ENCODE results near the gene VWF.

The VWF gene

DNA sequence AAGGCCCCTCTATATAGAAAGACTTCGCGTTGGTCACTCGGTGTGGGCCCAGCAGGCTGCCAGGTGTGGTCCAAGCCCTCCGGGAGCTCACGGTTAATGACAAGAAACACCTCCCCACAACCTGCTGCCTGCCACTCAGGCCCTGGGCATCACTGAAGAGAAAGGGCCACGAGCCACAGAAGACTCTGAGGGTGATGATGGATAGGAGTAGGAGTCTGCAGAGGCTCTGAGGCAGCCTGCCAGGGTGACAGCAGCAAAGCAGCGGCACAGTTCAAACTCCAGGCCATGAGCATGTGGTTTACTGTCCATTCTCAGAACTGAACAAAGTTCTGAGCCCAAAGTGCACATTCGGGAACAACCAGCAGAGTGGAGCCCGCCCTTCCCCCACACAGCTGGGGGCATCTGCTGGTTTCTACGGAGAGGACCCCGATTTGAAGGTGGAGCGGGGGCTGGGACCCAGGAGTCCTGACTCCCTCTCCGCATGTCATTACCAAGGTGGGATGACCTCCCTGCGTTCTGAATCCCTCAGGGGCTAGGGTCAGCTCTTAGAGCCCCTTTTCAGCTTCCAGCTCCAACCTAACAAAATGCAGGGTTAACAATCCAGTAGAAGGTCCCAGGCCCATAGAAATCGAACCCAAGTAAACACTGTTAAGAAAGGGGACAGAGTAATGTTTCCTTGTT, 65.8 kb downstream of the VWF start:
- no peak for DNase-seq (ENCODE audit: low spot score)

GRCh38 chr12:6057700-6058099, 66.8 kb downstream of the VWF start:
- no peak for DNase-seq (ENCODE audit: low spot score)

GRCh38 chr12:6056406-6057240, 67.8 kb downstream of the VWF start:
- no peak for DNase-seq (ENCODE audit: low spot score)

GRCh38 chr12:6053541-6053940, 70.9 kb downstream of the VWF start:
- peak; percentile 45 for DNase-seq (ENCODE audit: low spot score)

DNA sequence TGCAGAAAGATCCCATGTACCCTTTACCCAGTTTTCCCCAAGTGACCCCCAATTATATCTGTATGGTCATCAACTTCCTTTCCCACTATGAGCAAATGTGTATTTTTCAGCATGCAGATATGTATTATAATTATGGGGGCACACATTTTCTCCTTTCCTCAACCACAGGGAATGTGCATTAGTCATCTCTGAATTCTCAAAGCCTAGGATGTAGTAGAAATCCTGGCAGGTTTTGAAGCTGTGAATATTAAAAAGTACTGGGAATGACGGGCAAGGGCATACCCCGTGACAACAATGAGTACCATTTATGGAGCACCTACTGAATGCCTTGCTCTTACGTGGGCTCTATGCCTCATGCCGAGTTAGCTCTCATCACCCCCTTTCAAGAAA, 71.5 kb downstream of the VWF start:
- peak; percentile 61 for DNase-seq (ENCODE audit: low spot score)

- DNase-seq (ENCODE audit: low spot score), result no peak
Observed at GRCh38 chr12:6052206-6052939, 72.1 kb downstream of the VWF start.

DNA sequence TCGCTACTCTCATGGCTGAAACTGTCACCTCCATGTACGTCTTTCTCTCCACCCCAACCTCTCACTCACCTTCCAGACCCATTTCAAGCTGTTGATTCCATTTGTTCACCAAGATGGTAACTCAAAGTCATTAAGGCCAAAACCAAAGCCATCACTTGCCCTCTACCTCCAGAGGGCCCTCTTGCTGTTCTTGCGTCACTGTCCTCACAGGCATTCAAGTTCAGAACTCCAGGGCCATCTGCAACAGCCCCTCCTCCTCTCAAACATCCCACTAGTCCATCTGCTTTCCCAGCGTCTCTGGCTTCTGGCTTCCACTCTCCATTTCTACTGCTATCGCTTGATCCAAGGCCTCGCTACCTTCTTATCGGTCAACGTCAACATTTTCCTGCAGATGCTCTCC, 74.5 kb downstream of the VWF start:
- DNase-seq (ENCODE audit: low spot score), result no peak

- peak; percentile 21 for DNase-seq (ENCODE audit: low spot score)
Observed at GRCh38 chr12:6049587-6049986, 74.9 kb downstream of the VWF start.

DNA sequence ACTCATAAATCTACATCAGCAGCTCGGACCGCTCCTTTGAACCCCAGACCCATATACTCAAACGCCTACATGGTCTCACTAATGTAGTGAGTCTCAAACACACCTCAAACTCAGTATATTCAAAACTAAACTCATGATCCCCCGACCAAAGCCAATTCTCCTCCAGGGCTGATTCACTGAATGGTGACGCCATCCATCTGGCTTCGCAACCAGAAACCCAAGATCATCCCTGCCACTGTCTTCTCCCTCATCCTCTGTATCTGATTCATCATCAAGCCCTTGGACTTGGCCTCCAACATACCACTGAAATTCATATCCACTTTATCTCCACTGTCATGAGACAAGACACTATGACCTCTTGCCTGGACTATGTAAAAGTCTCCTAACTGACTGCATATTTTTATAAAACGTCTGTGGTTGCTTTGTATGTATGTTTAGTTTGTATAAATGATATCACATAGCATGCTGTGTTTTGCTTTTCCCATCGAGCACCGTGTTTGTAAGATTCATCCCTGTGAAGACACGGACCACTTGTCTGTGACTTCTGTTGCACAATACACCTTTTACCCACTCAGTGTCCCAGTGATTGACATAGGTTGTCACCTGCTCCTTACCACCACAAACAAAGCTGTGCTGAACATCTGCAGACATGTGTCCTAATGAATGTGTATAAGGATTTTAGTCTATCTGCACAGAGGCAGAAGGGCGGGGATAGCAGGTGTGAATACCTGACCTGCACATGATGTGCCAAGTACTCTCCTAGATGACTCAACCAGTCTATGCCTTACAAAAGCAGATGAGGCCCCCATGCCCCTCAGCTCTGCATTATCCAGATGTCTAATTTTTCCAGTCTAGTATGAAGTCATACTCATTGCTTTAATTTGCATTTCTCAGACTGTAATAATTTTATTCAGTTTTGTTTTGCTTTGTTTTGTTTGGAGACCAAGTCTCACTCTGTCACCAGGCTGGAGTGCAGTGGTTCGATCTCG, 76.9 kb downstream of the VWF start:
- peak; percentile 87 for DNase-seq (ENCODE audit: low spot score)

GRCh38 chr12:6046511-6047180, 77.8 kb downstream of the VWF start:
- no peak for DNase-seq (ENCODE audit: low spot score)

- DNase-seq (ENCODE audit: low spot score), result no peak
Observed at GRCh38 chr12:6045438-6045837, 79.0 kb downstream of the VWF start.

DNA sequence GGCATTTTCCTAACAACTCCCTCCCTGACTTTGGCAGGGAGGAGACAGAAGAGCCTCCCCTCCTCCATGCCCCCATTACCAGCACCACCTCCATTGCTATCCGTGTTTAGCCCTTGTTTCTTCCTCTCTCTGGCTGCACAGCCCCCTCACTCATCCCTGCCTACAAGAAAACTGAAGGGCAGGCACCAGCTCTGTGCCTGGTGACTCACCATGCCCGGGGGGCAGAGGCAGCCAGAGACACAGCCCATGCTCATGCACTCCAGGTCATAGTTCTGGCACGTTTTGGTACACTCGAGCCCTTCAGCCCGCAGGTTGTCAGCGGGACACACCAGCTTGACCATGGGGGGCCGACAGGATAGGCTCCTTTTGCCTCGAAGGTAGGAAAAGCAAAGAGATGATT, 80.4 kb downstream of the VWF start:
- peak; percentile 36 for DNase-seq (ENCODE audit: low spot score)

GRCh38 chr12:6042446-6042845, 82.0 kb downstream of the VWF start:
- no peak for DNase-seq (ENCODE audit: low spot score)

DNA sequence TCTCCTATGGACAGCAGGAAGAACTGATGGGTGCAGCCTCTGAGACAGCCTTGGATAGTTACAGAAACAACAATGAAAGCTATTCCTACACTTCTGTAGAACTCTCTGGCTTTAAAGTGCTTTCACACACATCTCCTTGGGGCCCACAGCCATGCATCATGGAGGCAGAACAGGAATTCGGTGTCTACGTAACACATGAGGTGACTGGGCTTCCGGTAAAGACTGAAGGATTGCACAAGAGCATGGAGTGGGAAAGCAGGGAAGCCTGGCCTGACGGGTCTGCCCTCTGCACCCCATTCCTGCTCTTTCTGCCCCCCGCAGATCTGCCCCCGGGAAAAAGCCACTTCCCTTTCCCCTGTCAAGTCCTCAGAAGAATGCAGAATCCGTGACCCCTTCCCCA, 82.6 kb downstream of the VWF start:
- DNase-seq (ENCODE audit: low spot score), result no peak

- DNase-seq (ENCODE audit: low spot score), result no peak
Observed at GRCh38 chr12:6040815-6041214, 83.7 kb downstream of the VWF start.

DNA sequence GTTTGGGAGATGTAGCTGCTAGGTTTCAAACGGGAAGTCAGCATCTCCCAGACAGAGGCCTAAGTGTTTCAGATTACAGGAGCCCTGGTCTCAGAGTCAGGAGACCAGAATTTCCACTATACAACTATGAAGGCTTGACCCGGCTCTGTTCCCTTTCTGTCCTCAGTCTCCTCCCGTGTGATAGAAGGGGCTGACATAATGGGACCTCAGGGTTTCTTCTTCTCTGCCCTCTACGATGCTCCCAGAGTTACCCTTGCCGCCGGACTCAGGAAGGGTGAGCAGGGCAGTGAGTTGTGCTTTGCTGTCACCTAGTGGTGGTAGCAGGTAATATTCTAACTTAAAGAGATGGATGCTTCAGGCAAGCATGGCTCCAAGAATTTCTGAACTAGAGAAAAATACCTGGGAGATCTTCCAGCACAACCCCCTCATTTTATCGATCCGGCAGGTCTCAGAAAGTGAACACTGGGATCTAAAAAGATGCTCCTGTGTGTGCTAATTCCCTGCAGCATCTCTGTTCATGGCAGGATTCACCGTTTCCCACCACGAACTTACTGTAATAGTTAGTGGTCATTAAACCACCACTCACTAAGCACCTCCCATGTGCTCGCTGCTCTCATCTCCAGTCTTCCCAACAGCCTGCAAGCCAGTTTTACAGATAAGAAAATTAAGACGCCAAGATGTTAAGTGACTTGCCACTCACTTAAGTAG, 84.4 kb downstream of the VWF start:
- DNase-seq (ENCODE audit: low spot score), result peak; percentile 85

DNA sequence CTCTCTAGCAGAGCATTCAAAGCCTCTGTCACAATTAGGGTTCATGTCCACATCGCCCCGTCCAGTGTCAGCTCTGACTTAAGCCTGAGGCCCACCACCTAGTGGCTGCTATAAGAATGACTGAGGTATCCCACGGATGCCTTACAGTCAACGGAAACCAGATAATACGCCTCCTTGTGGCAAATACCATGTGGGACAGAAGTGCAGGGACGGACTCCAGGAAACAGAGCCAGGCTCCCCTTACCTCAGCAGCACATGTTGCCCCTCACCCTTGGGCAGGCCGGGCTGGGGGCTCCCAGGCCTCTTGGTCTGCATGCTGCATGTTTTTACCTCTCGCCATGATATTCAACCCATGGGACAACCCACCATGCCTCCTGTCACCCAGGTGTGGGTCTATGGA, 86.3 kb downstream of the VWF start:
- peak; percentile 72 for DNase-seq (ENCODE audit: low spot score)

DNA sequence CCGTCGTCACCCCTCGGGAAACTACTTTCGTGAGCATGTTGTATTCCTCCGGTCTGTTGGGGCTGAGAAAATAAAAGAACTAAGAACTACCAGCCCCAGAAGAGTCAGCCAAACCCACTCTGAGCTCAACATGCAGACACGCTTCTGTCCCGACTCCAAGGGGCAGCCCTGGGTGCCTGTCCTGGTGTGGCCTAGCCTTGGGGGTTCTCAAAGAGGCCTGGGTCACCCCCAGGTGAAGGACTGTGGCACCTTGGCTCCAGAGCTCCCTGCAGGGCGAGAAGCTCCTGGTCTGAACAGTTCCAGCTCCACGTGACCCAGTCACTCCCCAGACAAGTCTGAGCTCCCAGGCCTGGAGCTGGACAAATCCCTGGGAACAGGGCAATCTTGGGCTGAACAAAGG, 87.0 kb downstream of the VWF start:
- no peak for DNase-seq (ENCODE audit: low spot score)

GRCh38 chr12:6036509-6036908, 88.0 kb downstream of the VWF start:
- no peak for DNase-seq (ENCODE audit: low spot score)

DNA sequence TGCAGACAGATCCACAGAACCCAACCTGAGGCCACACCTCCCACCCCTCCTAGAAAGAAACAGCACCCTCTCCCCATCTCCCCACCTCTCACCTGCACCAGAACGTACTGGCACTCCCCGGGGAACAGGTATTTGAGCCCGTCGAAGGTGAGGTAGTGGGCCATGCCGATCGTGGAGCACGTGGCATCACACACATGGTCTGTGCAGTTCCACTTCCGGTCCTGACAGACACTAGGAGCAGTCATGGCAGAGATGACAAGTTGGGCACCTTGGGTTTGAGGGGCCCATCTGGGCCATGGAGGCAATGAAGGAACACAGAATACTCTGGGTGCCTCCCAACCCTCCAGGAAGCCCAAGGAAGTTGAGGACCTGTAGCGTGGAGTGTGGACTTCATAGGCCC, 89.9 kb downstream of the VWF start:
- DNase-seq (ENCODE audit: low spot score), result no peak

GRCh38 chr12:6033546-6033945, 90.9 kb downstream of the VWF start:
- DNase-seq (ENCODE audit: low spot score), result no peak
